Measurements from ENCODE around the gene CRISPLD2.

CRISPLD2 gene

DNA sequence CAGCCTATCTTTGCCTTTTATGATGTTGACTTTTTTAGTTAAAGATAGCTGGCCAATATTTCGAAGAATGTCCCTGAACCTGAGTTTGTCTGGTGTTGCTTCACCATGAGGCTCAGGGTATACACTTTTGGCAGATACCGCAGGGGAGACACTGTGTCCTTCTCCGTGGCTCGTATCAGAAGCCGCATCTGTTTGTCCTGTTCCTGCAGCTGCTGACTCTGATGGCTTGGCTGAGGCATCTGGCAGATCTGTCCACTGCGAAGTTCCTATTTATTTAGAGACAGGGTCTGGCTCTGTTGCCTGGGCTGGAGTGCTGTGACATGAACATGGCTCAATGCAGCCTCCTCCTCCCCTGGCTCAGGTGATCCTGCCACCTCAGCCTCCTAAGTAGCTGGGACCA, 93.5 kb downstream of the CRISPLD2 start:
- DNase-seq (ENCODE audit: low spot score): no peak

DNA sequence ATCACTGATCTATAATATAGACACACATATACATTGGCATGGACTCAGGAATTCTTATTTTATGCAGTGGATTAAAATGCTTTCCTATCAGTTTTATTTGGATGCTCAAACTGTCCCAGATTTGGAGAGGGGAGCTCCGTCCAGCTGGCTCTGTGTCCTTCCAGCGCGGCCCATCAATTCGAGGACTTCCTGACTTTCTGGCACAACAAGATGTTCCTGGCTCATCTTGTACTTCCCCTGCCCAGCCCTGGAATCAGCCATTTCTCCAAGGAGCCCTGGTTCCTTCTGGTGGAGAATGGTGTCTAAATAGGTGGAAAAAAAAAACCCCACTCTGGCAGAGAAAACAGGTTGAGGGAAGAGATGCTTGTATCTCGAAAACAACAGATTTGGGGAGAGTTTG, 94.5 kb downstream of the CRISPLD2 start:
- no peak for DNase-seq (ENCODE audit: low spot score)

GRCh38 chr16:84916178-84916577, 96.4 kb downstream of the CRISPLD2 start:
- DNase-seq (ENCODE audit: low spot score): no peak

DNA sequence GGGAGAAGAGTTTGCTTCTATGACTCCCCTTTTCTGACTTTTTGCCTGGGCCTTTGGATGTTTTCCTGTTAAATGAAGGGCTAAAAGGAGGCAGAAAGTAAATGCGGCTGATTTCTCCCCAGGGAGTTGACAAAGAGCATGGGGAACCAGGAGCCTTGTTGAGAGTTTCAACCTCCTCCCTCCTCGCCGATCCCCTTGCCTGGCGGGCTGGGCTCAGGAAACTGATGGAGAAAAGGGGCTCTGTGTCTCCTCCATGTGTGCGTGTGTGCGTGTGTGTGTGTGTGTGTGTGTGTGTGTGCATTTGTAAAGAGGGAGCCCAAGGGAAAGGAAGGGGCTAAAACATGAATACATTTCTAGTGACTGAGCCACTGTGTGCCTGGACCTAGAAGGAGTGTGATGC, 97.1 kb downstream of the CRISPLD2 start:
- no peak for DNase-seq (ENCODE audit: low spot score)

- DNase-seq (ENCODE audit: low spot score): no peak
Observed at GRCh38 chr16:84917492-84917891, 97.7 kb downstream of the CRISPLD2 start.

- no peak for DNase-seq (ENCODE audit: low spot score)
Observed at GRCh38 chr16:84918006-84918909, 98.5 kb downstream of the CRISPLD2 start.

GRCh38 chr16:84919269-84919668, 99.5 kb downstream of the CRISPLD2 start:
- no peak for DNase-seq (ENCODE audit: low spot score)

- DNase-seq (ENCODE audit: low spot score): no peak
Observed at GRCh38 chr16:84919708-84920107, 99.9 kb downstream of the CRISPLD2 start.

GRCh38 chr16:84920333-84920732, 100.5 kb downstream of the CRISPLD2 start:
- DNase-seq (ENCODE audit: low spot score): no peak

DNA sequence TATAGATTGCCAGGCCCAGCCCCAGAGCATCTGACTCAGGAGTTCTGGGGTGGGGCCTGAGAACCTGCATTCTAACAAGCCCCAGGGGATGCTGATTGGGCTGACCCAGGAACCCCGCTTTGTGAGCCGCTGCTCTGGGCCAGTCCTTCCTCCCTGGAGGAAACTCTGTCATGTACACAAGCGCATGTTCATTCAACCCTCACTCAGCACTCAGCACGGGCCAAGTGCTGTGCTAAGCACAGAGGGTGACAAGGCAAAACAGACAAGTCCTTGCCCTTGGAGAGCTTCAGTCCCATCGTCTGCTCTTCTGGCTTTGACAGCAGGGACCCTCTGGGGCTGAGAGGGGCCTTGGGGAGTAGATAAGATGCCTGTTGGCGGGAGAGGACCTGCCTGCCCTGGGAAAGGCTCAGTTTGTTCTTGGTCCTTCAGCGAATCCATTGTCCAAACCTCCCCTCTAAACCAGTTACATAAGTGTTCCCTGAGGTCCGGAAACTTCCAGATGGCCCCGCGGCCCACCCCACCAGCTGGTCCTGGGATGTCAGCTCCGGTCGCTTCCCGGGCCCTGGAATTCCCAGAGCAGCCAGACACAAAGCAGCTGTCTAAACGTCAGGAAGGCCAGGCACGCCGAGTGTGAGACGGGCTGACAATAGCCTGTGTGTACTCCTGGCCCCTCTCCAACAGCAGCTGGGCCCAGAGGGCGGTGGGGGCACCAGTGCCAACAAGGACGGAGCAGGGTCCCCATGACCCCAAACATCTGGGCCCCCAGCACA, 102.8 kb downstream of the CRISPLD2 start:
- DNase-seq (ENCODE audit: low spot score): peak; percentile 31

GRCh38 chr16:84924331-84925091, 104.7 kb downstream of the CRISPLD2 start:
- no peak for DNase-seq (ENCODE audit: low spot score)

- DNase-seq (ENCODE audit: low spot score): peak; percentile 58
Observed at GRCh38 chr16:84925092-84925772, 105.4 kb downstream of the CRISPLD2 start.

GRCh38 chr16:84925773-84926372, 106.1 kb downstream of the CRISPLD2 start:
- no peak for DNase-seq (ENCODE audit: low spot score)

GRCh38 chr16:84926462-84926861, 106.7 kb downstream of the CRISPLD2 start:
- no peak for DNase-seq (ENCODE audit: low spot score)

GRCh38 chr16:84927621-84928591, 108.1 kb downstream of the CRISPLD2 start:
- no peak for DNase-seq (ENCODE audit: low spot score)

DNA sequence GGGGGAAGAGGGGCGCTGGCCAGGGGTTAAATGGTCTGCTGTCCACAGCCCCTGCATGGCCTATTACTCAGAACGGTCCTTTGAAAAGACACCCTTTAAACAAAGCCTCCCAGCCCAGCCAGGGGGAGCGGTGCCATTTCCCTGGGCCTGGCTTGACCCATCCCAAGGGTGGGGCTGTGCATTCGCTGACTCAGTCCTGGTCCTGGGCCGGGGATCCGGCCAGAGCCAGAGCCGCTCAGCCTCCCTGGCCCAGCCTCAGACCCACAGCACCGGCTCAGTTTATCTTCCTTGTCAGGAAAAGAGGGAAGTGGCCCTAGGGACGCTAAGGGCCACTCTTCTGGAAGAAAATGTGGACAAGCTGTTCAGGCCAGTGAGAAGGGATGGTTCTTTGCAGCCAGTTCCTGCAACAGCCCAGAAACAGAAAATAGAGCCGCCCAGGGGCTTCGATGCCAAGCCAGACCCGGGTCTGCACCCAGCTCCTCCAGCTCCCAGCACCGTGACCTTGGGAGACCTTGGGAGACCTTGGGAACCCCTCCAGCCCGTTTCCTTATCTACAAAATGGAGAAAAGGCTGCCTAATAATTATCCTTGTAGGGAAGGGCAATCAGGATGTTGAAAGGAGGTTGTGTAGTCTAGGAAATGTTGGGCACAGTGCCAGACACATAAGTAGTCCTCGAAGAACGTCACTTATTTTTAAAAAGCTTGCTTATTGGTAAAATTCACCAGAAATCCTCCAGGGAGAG, 109.1 kb downstream of the CRISPLD2 start:
- peak; percentile 86 for DNase-seq (ENCODE audit: low spot score)

- DNase-seq (ENCODE audit: low spot score): no peak
Observed at GRCh38 chr16:84929421-84930297, 109.9 kb downstream of the CRISPLD2 start.

All from AG08395 (cell line).